Measurements from ENCODE around the gene VWA1. TPM values are rescaled to one million over a fixed set of nuclear protein-coding genes. Genes with fewer than 3 reads are reported as not detected.

Gene VWA1
- total RNA-seq, 3 donors from 2014 or later = 13.0 to 44.8 (median 35.7) TPM

DNA sequence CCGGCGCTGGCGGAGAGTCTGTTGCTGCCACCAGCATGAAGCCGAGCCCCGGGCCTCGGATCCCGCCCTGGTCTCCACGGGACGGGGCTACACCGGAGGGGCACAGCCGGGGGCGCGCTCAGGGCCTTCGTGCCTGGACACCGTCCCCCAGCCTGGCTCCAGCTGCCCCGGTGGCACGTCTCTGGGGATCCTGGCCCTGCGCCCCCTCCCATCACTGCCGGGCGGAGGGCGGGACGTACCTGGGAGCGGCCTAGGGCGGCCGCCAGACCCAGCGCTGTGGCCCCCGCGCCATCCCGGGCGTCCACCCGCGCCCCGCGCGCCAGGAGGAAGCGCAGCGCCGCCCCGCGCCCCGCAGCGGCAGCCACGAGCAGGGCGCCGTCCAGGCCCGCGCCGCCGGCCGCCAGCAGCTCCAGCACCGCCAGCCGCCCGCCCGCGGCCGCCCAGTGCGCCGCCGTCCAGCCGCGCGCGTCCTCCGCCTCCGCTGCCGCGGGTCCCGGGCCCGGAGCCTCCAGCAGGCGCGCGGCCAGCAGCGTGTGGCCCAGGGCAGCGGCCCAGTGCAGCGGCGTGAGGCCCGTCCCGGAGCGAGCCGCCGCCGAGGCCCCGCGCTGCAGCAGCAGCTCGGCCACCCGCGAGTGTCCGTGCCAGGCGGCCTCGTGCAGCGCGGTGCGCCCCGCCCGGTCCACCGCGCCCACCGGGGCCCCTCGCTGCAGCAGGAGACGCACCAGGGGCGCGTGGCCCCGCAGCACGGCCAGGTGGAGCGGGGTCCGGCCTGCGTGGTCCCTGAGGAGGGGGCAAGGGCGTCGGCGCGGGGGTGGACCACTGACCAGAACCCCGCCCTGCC, 15.5 kb upstream of the VWA1 start:
- Histone ChIP-seq H3K36me3 (no peaks in the 10 kb centered on the region), H3K27me3 (no peaks in the 10 kb centered on the region), H3K4me1 (peaks cover 4 to 6% of the 10 kb centered on the region in 2 donors), H3K9me3 (no peaks in the 10 kb centered on the region), H3K4me3 (peak overlapping the region; percentile 37 to 75 (median 60)), H3K27ac (peak overlapping the region; percentile 81 to 93)
- TF ChIP-seq POLR2A (IDR thresholded peaks at IDR 0.05) = no peak
- TF ChIP-seq, protein P1, sequence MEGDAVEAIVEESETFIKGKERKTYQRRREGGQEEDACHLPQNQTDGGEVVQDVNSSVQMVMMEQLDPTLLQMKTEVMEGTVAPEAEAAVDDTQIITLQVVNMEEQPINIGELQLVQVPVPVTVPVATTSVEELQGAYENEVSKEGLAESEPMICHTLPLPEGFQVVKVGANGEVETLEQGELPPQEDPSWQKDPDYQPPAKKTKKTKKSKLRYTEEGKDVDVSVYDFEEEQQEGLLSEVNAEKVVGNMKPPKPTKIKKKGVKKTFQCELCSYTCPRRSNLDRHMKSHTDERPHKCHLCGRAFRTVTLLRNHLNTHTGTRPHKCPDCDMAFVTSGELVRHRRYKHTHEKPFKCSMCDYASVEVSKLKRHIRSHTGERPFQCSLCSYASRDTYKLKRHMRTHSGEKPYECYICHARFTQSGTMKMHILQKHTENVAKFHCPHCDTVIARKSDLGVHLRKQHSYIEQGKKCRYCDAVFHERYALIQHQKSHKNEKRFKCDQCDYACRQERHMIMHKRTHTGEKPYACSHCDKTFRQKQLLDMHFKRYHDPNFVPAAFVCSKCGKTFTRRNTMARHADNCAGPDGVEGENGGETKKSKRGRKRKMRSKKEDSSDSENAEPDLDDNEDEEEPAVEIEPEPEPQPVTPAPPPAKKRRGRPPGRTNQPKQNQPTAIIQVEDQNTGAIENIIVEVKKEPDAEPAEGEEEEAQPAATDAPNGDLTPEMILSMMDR (IDR thresholded peaks at IDR 0.05) = peak in 1 of 3 donors; percentile 26
- intact Hi-C loops (cut with DNase I; ENCODE audit: low total_unique reads) = no loop called here
- no peak for DNase-seq (ENCODE audit: low spot score in 2 of 2)

DNA sequence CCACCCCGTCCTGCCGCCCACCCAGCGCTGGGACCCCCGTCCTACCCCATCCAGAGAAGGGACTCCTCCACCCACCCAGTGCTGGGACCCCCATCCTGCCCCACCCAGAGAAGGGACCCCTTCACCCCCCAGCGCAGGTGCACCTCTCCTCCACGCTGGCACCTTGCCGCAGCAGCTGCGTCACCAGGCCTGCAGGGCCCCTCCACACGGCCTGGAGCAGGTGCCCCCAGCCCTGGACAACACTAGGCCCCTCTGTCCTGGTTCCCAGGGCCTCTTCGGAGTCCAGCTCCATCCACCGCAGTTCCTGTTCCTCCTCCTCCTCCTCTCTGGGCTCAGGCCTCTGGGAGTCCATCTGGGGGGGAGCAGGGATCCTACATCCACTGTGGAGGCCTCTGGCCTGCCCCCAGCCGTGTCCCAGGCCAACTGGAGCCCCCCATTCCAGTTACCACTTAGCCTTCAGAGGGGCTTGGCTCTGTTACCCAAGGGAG, 14.8 kb upstream of the VWA1 start:
- Histone ChIP-seq H3K36me3 (no peaks in the 10 kb centered on the region), H3K27me3 (no peaks in the 10 kb centered on the region), H3K4me1 (peaks cover 4 to 6% of the 10 kb centered on the region in 2 donors), H3K27ac (peak overlapping the region; percentile 76 to 93), H3K9me3 (no peaks in the 10 kb centered on the region), H3K4me3 (peak overlapping the region; percentile 20 to 75 (median 60))
- DNase-seq (ENCODE audit: low spot score in 2 of 2) = no peak
- no peak for TF ChIP-seq POLR2AphosphoS5 (IDR thresholded peaks at IDR 0.05)
- TF ChIP-seq, protein P1 (IDR thresholded peaks at IDR 0.05) = no peak
- TF ChIP-seq POLR2A (IDR thresholded peaks at IDR 0.05) = no peak
- intact Hi-C loops (cut with DNase I; ENCODE audit: low total_unique reads) = no loop called here

DNA sequence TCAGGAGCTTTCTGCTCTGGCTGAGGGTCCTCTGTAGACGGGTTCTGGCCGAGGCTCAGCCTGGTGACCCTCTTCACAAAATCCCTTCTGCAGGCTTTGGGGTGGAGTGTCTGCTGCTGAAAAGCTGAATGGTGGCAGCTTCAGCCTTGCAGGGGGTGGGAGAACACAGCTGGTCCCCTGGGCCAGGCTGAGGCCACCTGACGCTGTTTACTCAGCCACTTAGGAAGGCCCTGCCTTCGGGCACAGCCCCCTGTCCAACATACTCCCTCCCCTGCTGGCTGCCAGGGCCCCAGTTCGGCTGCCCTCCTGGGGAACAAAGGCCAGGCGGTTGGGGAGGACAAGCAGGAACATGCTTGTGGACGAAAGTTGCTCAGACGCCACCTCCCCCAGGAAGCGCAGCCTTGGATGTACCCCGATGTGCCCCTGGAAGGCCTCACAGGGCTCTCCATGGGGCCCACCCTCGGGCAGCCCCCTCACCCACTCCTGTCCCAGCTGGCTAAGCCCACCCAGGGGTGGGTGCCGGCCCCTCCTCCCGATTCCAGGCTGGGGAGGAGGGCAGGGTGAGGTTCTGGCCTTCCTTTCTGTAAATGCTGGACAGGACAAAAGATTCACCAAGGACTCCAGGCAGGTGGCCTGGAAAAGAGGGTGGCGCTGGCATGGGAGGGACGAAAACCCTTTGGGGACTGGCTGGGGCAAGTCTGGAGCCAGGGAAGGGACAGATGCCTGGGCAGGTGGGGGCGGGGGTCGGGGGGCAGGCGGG, 14.2 kb upstream of the VWA1 start, which contains the start of gene ANKRD65:
Gene ANKRD65 (minus strand): TSS at position 130 of the 760 bp plus-strand sequence. CDS start 271 bp downstream, outside the sequence.
- peak in 1 of 2 donors; percentile 68 for DNase-seq (ENCODE audit: low spot score in 2 of 2)
- H3K4me1 ChIP-seq = peaks cover 4 to 6% of the 10 kb centered on the region in 2 donors
- no peaks in the 10 kb centered on the region for H3K36me3 ChIP-seq
- TF ChIP-seq POLR2A (IDR thresholded peaks at IDR 0.05) = no peak
- TF ChIP-seq POLR2AphosphoS5 (IDR thresholded peaks at IDR 0.05) = no peak
- TF ChIP-seq, protein P1 (IDR thresholded peaks at IDR 0.05) = no peak
- H3K27me3 ChIP-seq = no peaks in the 10 kb centered on the region
- intact Hi-C loops (cut with DNase I; ENCODE audit: low total_unique reads) = no loop called here
- no peaks in the 10 kb centered on the region for H3K9me3 ChIP-seq
- H3K27ac ChIP-seq = peak within 1 kb of the TSS; percentile 76 to 93
- peak within 1 kb of the TSS; percentile 20 to 75 (median 60) for H3K4me3 ChIP-seq

DNA sequence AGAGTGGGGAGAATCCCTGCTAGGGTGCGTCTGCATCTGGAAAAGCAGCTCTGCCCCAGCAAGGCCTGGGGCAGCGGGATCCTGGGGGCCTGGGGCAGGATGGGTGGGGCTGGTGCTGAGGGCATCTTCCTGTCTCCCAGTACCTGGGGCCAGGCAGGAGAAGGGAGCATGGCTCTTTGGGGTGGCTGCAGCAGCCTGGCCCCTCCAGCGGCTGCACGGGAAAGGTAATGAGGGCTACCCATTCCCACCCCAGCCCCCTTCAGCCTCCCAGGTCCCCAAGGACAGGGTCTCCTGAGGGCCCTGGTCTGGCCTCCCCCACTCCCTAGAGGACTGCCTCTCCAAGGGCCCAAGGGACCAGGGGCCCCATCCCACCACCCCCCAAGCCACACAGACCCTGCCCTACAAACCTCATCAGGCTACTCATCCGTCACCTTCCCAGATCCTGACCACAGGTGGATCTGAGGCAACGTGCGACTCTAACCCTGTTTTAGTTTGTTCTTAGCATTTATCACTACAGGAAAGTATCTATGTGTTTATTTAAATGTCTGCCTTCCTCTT, 13.5 kb upstream of the VWA1 start:
- Histone ChIP-seq H3K4me1 (peaks cover 4 to 6% of the 10 kb centered on the region in 2 donors), H3K27me3 (no peaks in the 10 kb centered on the region), H3K4me3 (no peak overlapping the region), H3K36me3 (no peaks in the 10 kb centered on the region), H3K27ac (peak overlapping the region; percentile 76 to 93), H3K9me3 (no peaks in the 10 kb centered on the region)
- intact Hi-C loops (cut with DNase I; ENCODE audit: low total_unique reads) = no loop called here
- no peak for DNase-seq (ENCODE audit: low spot score in 2 of 2)
- no peak for TF ChIP-seq POLR2A (IDR thresholded peaks at IDR 0.05)
- TF ChIP-seq, protein P1 (IDR thresholded peaks at IDR 0.05) = no peak

Measured in breast epithelium (tissue), 4 donors.